ENCODE measurements around the gene ITGB5.

Gene ITGB5

DNA sequence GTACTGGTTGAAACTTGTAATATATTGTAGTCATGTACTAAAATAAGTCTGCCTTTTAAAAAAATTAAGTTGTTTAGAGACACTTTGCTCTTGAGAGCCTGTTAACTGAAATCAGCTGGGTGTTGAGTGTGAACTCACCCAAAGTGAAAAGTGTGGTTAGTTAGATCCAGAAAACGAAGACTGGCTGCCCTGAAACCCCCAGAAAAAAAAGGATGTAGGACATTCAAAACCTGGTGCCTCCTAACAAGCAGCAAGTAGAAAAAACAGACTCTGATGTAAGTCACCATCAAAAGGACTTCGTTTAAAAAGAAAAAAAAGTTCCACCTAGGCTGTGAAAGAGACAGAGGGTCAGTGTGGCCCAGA, 116.1 kb downstream of the ITGB5 start:
- no peak for TF ChIP-seq TAF1 (IDR thresholded peaks at IDR 0.05; ENCODE audit: borderline replicate concordance, insufficient read depth, low read length)

DNA sequence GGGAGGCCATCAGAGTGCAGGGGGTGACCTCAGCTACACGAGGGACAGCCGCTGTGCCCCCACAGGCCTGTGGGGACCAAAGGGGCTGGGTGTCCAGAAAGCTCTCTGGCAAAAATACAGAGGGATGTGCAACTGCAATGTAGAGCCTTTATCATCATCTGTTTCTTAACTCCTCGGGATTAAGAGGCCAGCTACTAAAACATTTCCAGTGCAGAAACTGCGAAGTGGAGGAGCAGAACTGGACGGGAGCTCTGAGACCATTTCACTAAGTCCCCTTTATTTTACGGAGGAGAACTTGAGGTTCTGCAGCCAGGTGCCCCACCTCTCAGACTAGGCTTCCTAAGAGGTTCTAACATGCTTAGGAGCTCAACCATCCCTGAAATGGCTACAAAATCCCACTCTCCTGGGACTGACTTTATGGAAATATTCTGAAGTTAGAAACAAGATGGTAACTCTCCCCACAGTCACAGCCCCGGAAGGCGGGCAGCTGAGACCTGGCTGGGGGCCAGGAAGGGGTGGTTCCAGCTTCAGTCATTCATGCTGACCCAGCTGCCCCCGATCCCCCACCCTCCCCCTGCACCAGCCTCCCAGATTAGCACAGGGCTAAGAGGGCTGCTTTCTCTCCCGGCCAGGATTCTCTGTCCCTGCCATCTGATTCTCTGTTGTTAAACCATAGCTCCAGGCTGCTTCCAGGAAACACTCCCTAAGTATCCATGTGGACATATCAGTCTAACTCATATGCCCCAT, 116.7 kb downstream of the ITGB5 start:
- TF ChIP-seq TAF1 (IDR thresholded peaks at IDR 0.05; ENCODE audit: borderline replicate concordance, insufficient read depth, low read length) = no peak
- TF ChIP-seq, protein P1, sequence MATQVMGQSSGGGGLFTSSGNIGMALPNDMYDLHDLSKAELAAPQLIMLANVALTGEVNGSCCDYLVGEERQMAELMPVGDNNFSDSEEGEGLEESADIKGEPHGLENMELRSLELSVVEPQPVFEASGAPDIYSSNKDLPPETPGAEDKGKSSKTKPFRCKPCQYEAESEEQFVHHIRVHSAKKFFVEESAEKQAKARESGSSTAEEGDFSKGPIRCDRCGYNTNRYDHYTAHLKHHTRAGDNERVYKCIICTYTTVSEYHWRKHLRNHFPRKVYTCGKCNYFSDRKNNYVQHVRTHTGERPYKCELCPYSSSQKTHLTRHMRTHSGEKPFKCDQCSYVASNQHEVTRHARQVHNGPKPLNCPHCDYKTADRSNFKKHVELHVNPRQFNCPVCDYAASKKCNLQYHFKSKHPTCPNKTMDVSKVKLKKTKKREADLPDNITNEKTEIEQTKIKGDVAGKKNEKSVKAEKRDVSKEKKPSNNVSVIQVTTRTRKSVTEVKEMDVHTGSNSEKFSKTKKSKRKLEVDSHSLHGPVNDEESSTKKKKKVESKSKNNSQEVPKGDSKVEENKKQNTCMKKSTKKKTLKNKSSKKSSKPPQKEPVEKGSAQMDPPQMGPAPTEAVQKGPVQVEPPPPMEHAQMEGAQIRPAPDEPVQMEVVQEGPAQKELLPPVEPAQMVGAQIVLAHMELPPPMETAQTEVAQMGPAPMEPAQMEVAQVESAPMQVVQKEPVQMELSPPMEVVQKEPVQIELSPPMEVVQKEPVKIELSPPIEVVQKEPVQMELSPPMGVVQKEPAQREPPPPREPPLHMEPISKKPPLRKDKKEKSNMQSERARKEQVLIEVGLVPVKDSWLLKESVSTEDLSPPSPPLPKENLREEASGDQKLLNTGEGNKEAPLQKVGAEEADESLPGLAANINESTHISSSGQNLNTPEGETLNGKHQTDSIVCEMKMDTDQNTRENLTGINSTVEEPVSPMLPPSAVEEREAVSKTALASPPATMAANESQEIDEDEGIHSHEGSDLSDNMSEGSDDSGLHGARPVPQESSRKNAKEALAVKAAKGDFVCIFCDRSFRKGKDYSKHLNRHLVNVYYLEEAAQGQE (IDR thresholded peaks at IDR 0.05; ENCODE audit: insufficient read depth in 1 of 2, low read depth in 2 of 2, low read length in 2 of 2) = no peak
- no peak for TF ChIP-seq SIN3A (IDR thresholded peaks at IDR 0.05; ENCODE audit: borderline replicate concordance, insufficient read depth, low read length)
- no peak for TF ChIP-seq FOXP2 (optimal IDR thresholded peaks at IDR 0.05; ENCODE audit: borderline replicate concordance, extremely low read depth, extremely low read length, insufficient read depth)
- no peak for TF ChIP-seq POLR2AphosphoS5 (IDR thresholded peaks at IDR 0.05; ENCODE audit: low read depth, low read length)

DNA sequence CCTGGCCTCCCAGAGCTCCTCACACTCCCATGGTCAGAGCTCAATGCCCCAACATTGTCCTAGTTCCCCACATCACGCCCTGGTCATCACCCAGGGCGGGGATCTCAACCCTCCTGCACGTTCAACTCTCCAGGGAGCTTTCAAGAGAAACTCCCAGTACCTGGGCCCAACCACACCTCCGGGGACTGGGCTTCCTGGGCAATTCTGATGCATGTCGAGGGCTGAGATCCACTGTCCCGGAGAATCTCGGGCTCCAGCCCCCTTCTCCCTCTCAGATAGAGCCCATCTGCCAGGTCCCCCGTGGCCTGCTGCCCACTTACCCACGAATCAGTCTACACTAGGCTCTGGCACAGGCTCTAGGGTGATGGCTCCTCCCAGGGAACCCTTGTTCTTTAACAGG, 117.7 kb downstream of the ITGB5 start:
- TF ChIP-seq POLR2AphosphoS5 (IDR thresholded peaks at IDR 0.05; ENCODE audit: low read depth, low read length) (no peak), TAF1 (IDR thresholded peaks at IDR 0.05; ENCODE audit: borderline replicate concordance, insufficient read depth, low read length) (no peak), SIN3A (IDR thresholded peaks at IDR 0.05; ENCODE audit: borderline replicate concordance, insufficient read depth, low read length) (no peak), FOXP2 (optimal IDR thresholded peaks at IDR 0.05; ENCODE audit: borderline replicate concordance, extremely low read depth, extremely low read length, insufficient read depth) (no peak)
- TF ChIP-seq, protein P1 (IDR thresholded peaks at IDR 0.05; ENCODE audit: insufficient read depth in 1 of 2, low read depth in 2 of 2, low read length in 2 of 2) = no peak

DNA sequence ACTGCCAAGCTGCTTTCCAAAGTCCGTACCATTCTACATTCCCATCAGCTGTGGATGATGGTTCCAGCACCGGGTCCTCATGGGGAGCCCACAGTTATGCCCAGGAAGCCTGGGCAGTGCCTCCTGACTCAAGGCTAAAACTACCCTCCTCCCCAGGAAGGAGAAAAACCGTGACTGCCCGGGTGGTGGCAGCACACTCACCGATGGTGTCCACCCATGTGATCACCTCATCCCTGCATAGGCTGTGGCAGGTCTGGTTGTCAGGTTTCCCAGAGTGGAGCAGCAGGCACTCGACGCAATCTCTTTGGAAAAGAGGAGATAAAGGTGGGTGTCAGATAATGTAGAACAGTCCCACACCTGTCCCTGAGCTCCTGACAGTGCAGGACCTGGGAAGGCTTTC, 118.4 kb downstream of the ITGB5 start:
- TF ChIP-seq, protein P1 (IDR thresholded peaks at IDR 0.05; ENCODE audit: insufficient read depth in 1 of 2, low read depth in 2 of 2, low read length in 2 of 2) = no peak
- TF ChIP-seq SIN3A (IDR thresholded peaks at IDR 0.05; ENCODE audit: borderline replicate concordance, insufficient read depth, low read length) (no peak), FOXP2 (optimal IDR thresholded peaks at IDR 0.05; ENCODE audit: borderline replicate concordance, extremely low read depth, extremely low read length, insufficient read depth) (no peak), TAF1 (IDR thresholded peaks at IDR 0.05; ENCODE audit: borderline replicate concordance, insufficient read depth, low read length) (no peak), POLR2AphosphoS5 (IDR thresholded peaks at IDR 0.05; ENCODE audit: low read depth, low read length) (no peak)

DNA sequence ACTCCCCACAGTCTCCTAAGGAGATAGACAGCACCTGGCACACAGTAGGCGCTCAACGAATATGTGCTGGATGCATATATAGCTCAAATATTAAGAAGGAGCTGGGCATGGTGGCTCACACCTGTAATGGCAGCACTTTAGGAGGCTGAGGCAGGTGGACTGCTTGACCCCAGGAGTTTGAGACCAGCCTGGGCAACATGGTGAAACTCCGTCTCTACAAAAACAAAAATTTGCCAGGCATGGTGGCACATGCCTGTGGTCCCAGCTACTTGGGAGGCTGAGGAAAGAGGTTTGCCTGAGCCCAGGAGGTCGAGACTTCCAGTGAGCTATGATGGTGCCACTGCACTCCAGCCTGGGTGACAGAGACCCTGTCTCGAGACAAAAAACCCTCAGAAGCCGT, 119.5 kb downstream of the ITGB5 start:
- TF ChIP-seq, protein P1 (IDR thresholded peaks at IDR 0.05; ENCODE audit: insufficient read depth in 1 of 2, low read depth in 2 of 2, low read length in 2 of 2) = no peak
- TF ChIP-seq TAF1 (IDR thresholded peaks at IDR 0.05; ENCODE audit: borderline replicate concordance, insufficient read depth, low read length) (no peak), SIN3A (IDR thresholded peaks at IDR 0.05; ENCODE audit: borderline replicate concordance, insufficient read depth, low read length) (no peak), POLR2AphosphoS5 (IDR thresholded peaks at IDR 0.05; ENCODE audit: low read depth, low read length) (no peak)

Data from PFSK-1 (cell line).